WTC11 (cell line): ENCODE data around the gene PER1. TPM values are rescaled to one million over a fixed set of nuclear protein-coding genes. Genes with fewer than 3 reads are reported as not detected.

Experiments
- ATAC-seq: fragments of 200-7000 bp; cut with Tn5 transposase; 2 replicates; pipeline ENCODE4 v1.10.0; 2021; ENCODE audit warnings: mild to moderate bottlenecking, moderate library complexity
- CTCF ChIA-PET: fragments of 300-600 bp; sonication (Branson Sonifier 250); formaldehyde crosslinking; loops from one replicate; lab custom pipeline; 2021; ENCODE audit warnings: antibody characterized with exemption; lab: Charles Lee
- POLR2A ChIA-PET: fragments of 350-600 bp; sonication (Branson Sonifier 250); formaldehyde crosslinking; loops from one replicate; lab custom pipeline; 2021; ENCODE audit warnings: antibody characterized with exemption; lab: Charles Lee
- DNase-seq: peaks from one replicate; pipeline ENCODE4 v3.0.0; 2021; ENCODE audit warnings: low spot score
- H3K27ac Mint-ChIP-seq: 2 replicates; pipeline ENCODE4 v1.8.0; 2021; ENCODE audit warnings: mixed read lengths
- H3K27me3 Mint-ChIP-seq: 2 replicates; pipeline ENCODE4 v1.8.0; 2021; ENCODE audit warnings: low read depth, mild to moderate bottlenecking, moderate library complexity, mixed read lengths
- H3K36me3 Mint-ChIP-seq: 2 replicates; pipeline ENCODE4 v1.8.0; 2021; ENCODE audit warnings: mixed read lengths
- H3K4me1 Mint-ChIP-seq: 2 replicates; pipeline ENCODE4 v1.8.0; 2022; ENCODE audit warnings: mixed read lengths
- H3K4me3 Mint-ChIP-seq: 2 replicates; pipeline ENCODE4 v1.8.0; 2021; ENCODE audit warnings: mild to moderate bottlenecking, moderate library complexity, mixed read lengths
- H3K9me3 Mint-ChIP-seq: 2 replicates; pipeline ENCODE4 v1.8.0; 2021; ENCODE audit warnings: mixed read lengths
- IRF1 ChIP-seq: sonication (generic); formaldehyde crosslinking; IDR thresholded peaks from 2 replicates; pipeline ENCODE4 v1.8.0; 2023; ENCODE audit warnings: missing genetic modification reagents
- MYBL2 ChIP-seq: sonication (generic); formaldehyde crosslinking; IDR thresholded peaks from 2 replicates; pipeline ENCODE4 v1.8.1; 2023; ENCODE audit warnings: mild to moderate bottlenecking, moderate library complexity, missing genetic modification reagents
- PRDM15 ChIP-seq: sonication (generic); formaldehyde crosslinking; IDR thresholded peaks from 2 replicates; pipeline ENCODE4 v1.8.0; 2022; ENCODE audit warnings: missing genetic modification reagents
- STAT6 ChIP-seq: sonication (generic); formaldehyde crosslinking; conservative IDR thresholded peaks from 2 replicates; pipeline ENCODE4 v1.8.1; 2023; ENCODE audit warnings: mild to moderate bottlenecking, low read depth, missing genetic modification reagents, moderate library complexity
- TEAD4 ChIP-seq: sonication (generic); formaldehyde crosslinking; IDR thresholded peaks from 2 replicates; pipeline ENCODE4 v1.8.0; 2022; ENCODE audit warnings: mild to moderate bottlenecking, missing genetic modification reagents
- ZNF232 ChIP-seq: sonication (generic); formaldehyde crosslinking; IDR thresholded peaks from 2 replicates; pipeline ENCODE4 v1.8.0; 2022; ENCODE audit warnings: mild to moderate bottlenecking, missing genetic modification reagents
- total RNA-seq: library from RNA; stranded (reverse); gene quantifications from 3 replicates; pipeline ENCODE4 v1.2.3, GENCODE V29; 2021
- TF ChIP-seq, protein P1 (sequence below): sonication (generic); formaldehyde crosslinking; IDR thresholded peaks from 2 replicates; pipeline ENCODE4 v1.8.0; 2022; ENCODE audit warnings: mild to moderate bottlenecking, missing genetic modification reagents

PER1 gene
- total RNA-seq, 1 experiment from 2014 or later = 46.9 TPM

DNA sequence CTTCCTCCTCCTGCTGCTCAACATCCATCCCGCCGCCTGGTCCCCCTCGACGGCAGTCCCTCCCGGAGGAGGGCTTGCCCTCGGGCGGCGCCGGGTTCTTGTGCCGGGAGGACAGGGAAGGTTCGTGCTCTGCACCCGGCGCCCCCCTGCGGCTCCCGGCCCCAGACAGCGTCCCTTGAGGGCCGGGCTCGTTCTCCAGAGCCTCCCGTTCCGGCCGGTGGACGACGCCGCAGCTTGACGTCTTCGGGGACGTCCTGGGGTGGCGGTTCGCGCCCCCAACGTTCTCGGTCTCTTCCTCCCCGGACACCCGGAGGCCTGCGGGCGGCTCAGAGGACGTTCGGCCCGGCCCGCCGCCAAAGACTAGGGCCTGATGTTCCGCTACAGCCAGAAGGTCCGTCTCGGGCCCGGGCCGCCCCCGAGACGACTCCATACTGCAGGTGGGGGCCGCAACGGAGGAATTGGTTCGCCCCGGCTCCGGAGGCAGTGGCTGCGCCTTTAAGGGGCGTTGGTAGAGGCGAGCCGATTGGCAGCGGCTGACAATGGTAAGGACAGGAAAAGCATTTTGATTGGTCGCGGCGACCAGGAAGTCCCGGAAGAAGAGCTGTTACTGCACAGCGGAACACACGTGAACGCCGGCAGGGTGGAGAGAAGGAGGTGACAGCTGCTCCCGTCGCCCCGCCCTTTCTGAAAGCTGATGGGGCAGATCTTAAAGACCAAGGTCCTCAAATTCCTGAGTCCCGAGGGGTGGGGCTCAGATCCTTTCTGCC, 37.7 kb upstream of the PER1 start, which contains the start of gene BORCS6 (continued):
- no peak for TF ChIP-seq ZNF232 (CRISPR knock-in tag)
- TF ChIP-seq, protein P1, sequence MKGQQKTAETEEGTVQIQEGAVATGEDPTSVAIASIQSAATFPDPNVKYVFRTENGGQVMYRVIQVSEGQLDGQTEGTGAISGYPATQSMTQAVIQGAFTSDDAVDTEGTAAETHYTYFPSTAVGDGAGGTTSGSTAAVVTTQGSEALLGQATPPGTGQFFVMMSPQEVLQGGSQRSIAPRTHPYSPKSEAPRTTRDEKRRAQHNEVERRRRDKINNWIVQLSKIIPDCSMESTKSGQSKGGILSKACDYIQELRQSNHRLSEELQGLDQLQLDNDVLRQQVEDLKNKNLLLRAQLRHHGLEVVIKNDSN (CRISPR knock-in tag) = peak; percentile 81
- TF ChIP-seq, all 79 proteins: peak for 13

GRCh38 chr17:8189041-8189710, 37.0 kb upstream of the PER1 start:
- ATAC-seq = no peak
- Mint-ChIP-seq H3K27ac (no peak overlapping the region), H3K36me3 (no peaks in the 10 kb centered on the region), H3K4me1 (peaks cover 7% of the 10 kb centered on the region), H3K4me3 (no peak overlapping the region), H3K9me3 (no peaks in the 10 kb centered on the region), H3K27me3 (no peaks in the 10 kb centered on the region; the same call in 1 of the 2 replicates)
- CTCF ChIA-PET = interaction anchor here (1.3 to 3.8 kb wide), 5 partner anchors 21 to 132 kb away, joined by 4 to 24 read pairs (median 5); partner anchors contain the start of gene AURKB
- DNase-seq = no peak
- TF ChIP-seq PRDM15 (peak; percentile 27; the same call in 1 of the 2 replicates), IRF1 (CRISPR knock-in tag) (no peak), TEAD4 (CRISPR knock-in tag) (no peak)
- POLR2A ChIA-PET = interaction anchor here (0.9 to 2.3 kb wide), 4 partner anchors 21 to 35 kb away, joined by 3 to 16 read pairs (median 4); partner anchors contain the start of gene AURKB

- no peak overlapping the region for H3K4me3 Mint-ChIP-seq
- H3K27ac Mint-ChIP-seq = no peak overlapping the region
- H3K4me1 Mint-ChIP-seq = peaks cover 12% of the 10 kb centered on the region
- CTCF ChIA-PET = interaction anchor here (1.4 to 3.8 kb wide), 3 partner anchors 34 to 131 kb away, joined by 4 to 24 read pairs (median 4); no protein-coding TSS in a partner anchor
- H3K9me3 Mint-ChIP-seq = no peaks in the 10 kb centered on the region
- H3K27me3 Mint-ChIP-seq = no peaks in the 10 kb centered on the region; the same call in 1 of the 2 replicates
- ATAC-seq (no peak), DNase-seq (no peak)
- TF ChIP-seq MYBL2 (CRISPR knock-in tag) = 0 out of 2 replicates have a peak, but pooled peaks have one; percentile 23
- no peak for TF ChIP-seq STAT6 (CRISPR knock-in tag)
- POLR2A ChIA-PET = interaction anchor here (0.9 to 2.3 kb wide), 4 partner anchors 22 to 66 kb away, joined by 3 to 16 read pairs (median 3); partner anchors contain the start of gene AURKB
- no peaks in the 10 kb centered on the region for H3K36me3 Mint-ChIP-seq
These were observed 36.1 kb upstream of the PER1 start for GRCh38 chr17:8188263-8188839.
